Measurements from ENCODE around the gene HYOU1. TPM values are rescaled to one million over a fixed set of nuclear protein-coding genes. Genes with fewer than 3 reads are reported as not detected.

HYOU1 gene
- total and polyA plus RNA-seq, 2 of the 8 experiments (the other 6 are each of a cell fraction or from before 2014, with no cell fraction given): 239 to 295 TPM

- H3K14ac ChIP-seq (ENCODE audit: insufficient read length): no peak overlapping the region
- H2BK5ac ChIP-seq (ENCODE audit: low read depth, low read length): no peak overlapping the region
- no peak overlapping the region for H3K9ac ChIP-seq (replicated peaks in 1 of 4; ENCODE audit: extremely low read depth in 1 of 4, low read depth in 3 of 4, low read length in 3 of 4)
- H3K56ac ChIP-seq (replicated peaks; ENCODE audit: insufficient read length, low read depth, low read length): no peak overlapping the region
- H3K36me3 ChIP-seq (ENCODE audit: control insufficient read depth in 2 of 4, insufficient read depth in 4 of 4, low read length in 3 of 4): peaks cover 27 to 73% (median 51%) of the 10 kb centered on the region in 4 experiments
- H3K27ac ChIP-seq (ENCODE audit: low read depth, low read length): no peak overlapping the region
- H3K4me1 ChIP-seq (replicated peaks in 1 of 4; ENCODE audit: control insufficient read depth in 3 of 4, insufficient read depth in 4 of 4, low read length in 3 of 4): peaks cover 0 to 5% (median 2%) of the 10 kb centered on the region in 4 experiments; a peak in 2 of 7 replicates
- H3K79me2 ChIP-seq (ENCODE audit: control insufficient read depth in 1 of 2, insufficient read depth in 2 of 2, low read length in 2 of 2): peaks cover 10 to 31% of the 10 kb centered on the region in 2 experiments; a peak in 3 of 4 replicates
- H4K91ac ChIP-seq (replicated peaks; ENCODE audit: insufficient read length, low read length): no peak overlapping the region
- no peak for DNase-seq (ENCODE audit: low read depth in 1 of 2, low spot score in 2 of 2)
- no peaks in the 10 kb centered on the region; the same call in 1 of the 2 replicates for H3K23me2 ChIP-seq (ENCODE audit: low read depth, low read length)
- H3K4me2 ChIP-seq (ENCODE audit: insufficient read depth in 1 of 2, low read depth in 2 of 2, low read length in 2 of 2): no peak overlapping the region
- H3K4me3 ChIP-seq (ENCODE audit: extremely low read depth in 1 of 4, insufficient read depth in 2 of 4, low read depth in 3 of 4, low read length in 4 of 4): no peak overlapping the region
- H3K4ac ChIP-seq (replicated peaks; ENCODE audit: insufficient read length, low read depth, low read length): no peak overlapping the region
- no peak overlapping the region for H2AK5ac ChIP-seq (ENCODE audit: low read depth, low read length)
- H3K23ac ChIP-seq (ENCODE audit: insufficient read length): no peak overlapping the region
- WGBS, 2 experiments (ENCODE audit: extremely low coverage in 1 of 2, insufficient coverage in 1 of 2, insufficient read length in 1 of 2, insufficient replicate concordance in 2 of 2, low coverage in 1 of 2, low lambda C conversion rate in 2 of 2, missing lambda C conversion rate in 1 of 2): 92% methylated on average over 17 of the region's 17 CpGs; no CpG with 5 or more reads in 1 of the 2 experiments
- TF ChIP-seq GABPA (IDR thresholded peaks at IDR 0.05; ENCODE audit: borderline replicate concordance, insufficient read depth, low read length) (no peak), POLR2AphosphoS5 (IDR thresholded peaks at IDR 0.05; ENCODE audit: low read depth, low read length) (peak; percentile 86), POLR2A (IDR thresholded peaks at IDR 0.05; ENCODE audit: control extremely low read depth in 1 of 2, low read depth in 2 of 2, low read length in 2 of 2) (peak in 1 of 2 experiments; percentile 76; a peak in 1 of 3 replicates)
- no peak overlapping the region for H2BK120ac ChIP-seq (replicated peaks; ENCODE audit: low read depth, low read length)
- no peak overlapping the region for H2BK20ac ChIP-seq (ENCODE audit: low read length)
- H4K20me1 ChIP-seq (replicated peaks in 1 of 2; ENCODE audit: control insufficient read depth in 1 of 2, insufficient read depth in 2 of 2, low read length in 2 of 2): peaks cover 3 to 4% of the 10 kb centered on the region in 2 experiments
- CTCF ChIA-PET (ENCODE audit: partially characterized antibody): interaction anchor here (1.1 to 2.0 kb wide), 3 partner anchors 15 to 28 kb away, joined by 4 to 5 read pairs (median 4); no protein-coding TSS in a partner anchor
- H3K9me3 ChIP-seq (ENCODE audit: insufficient read depth in 2 of 2, low read depth in 1 of 2, low read length in 1 of 2): no peaks in the 10 kb centered on the region
- H4K5ac ChIP-seq (ENCODE audit: insufficient read length, low read depth, low read length): no peak overlapping the region
- no peak overlapping the region for H2AFZ ChIP-seq (ENCODE audit: low read length)
- H3K79me1 ChIP-seq (ENCODE audit: low read depth, low read length): no peaks in the 10 kb centered on the region; the same call in 1 of the 2 replicates
- POLR2A ChIA-PET (ENCODE audit: partially characterized antibody): interaction anchor here (0.6 to 18.5 kb wide), 12 partner anchors 13 to 411 kb away, joined by 3 to 264 read pairs (median 4); partner anchors contain the start of genes CENATAC, DPAGT1, HMBS and SLC37A4
- no peak overlapping the region for H2BK15ac ChIP-seq (ENCODE audit: low read length)
- no peaks in the 10 kb centered on the region for H3K27me3 ChIP-seq (replicated peaks in 1 of 4; ENCODE audit: control insufficient read depth in 3 of 4, extremely low read depth in 1 of 4, insufficient read depth in 3 of 4, low read length in 3 of 4)
- FAIRE-seq: no peak
- H2BK12ac ChIP-seq (ENCODE audit: low read depth, low read length): no peak overlapping the region
- H3K18ac ChIP-seq (ENCODE audit: extremely low read depth, low read length): no peak overlapping the region
- no peak overlapping the region for H4K8ac ChIP-seq (ENCODE audit: extremely low read depth, insufficient read depth, low read length)
Measured at GRCh38 chr11:119014209-119014924, 42.6 kb downstream of the HYOU1 start.

Measured in H1 (cell line).